ENCODE results near the gene USP33.
A peak's percentile ranks its signal among the peaks of the same experiment; 100 is the strongest.
"Not testable (repeated sequence)": the region's sequence is repeated elsewhere in the genome, so short reads cannot be mapped to it uniquely, and the experiment has no call there.

Gene USP33

GRCh38 chr1:77762072-77762476, 2.4 kb upstream of the USP33 start:
- no peak for DNase-seq (ENCODE audit: low spot score in 2 of 2)

GRCh38 chr1:77757603-77758002, 2.0 kb downstream of the USP33 start:
- no peak for DNase-seq (ENCODE audit: low spot score in 2 of 2)
- H3K4me3 ChIP-seq: peak overlapping the region; percentile 88
- no peaks in the 10 kb centered on the region for H3K9me3 ChIP-seq
- H3K4me1 ChIP-seq: peaks cover 15% of the 10 kb centered on the region
- in situ Hi-C loops (cut with MboI; ENCODE audit: low sequenced_read_pairs): no loop called here
- no peaks in the 10 kb centered on the region for H3K27me3 ChIP-seq (ENCODE audit: low read depth)
- no peaks in the 10 kb centered on the region for H3K36me3 ChIP-seq (replicated peaks)

More at GRCh38 chr1:77762072-77762476, 2.4 kb upstream of the USP33 start:
- H3K4me3 ChIP-seq: no peak overlapping the region
- H3K27me3 ChIP-seq (ENCODE audit: low read depth): no peaks in the 10 kb centered on the region
- in situ Hi-C loops (cut with MboI; ENCODE audit: low sequenced_read_pairs): no loop called here
- H3K36me3 ChIP-seq (replicated peaks): no peaks in the 10 kb centered on the region
- peaks cover 12% of the 10 kb centered on the region for H3K4me1 ChIP-seq
- no peaks in the 10 kb centered on the region for H3K9me3 ChIP-seq

- Histone ChIP-seq H3K27me3 (ENCODE audit: low read depth) (no peaks in the 10 kb centered on the region), H3K9me3 (no peaks in the 10 kb centered on the region), H3K36me3 (replicated peaks) (no peaks in the 10 kb centered on the region), H3K4me1 (peaks cover 15% of the 10 kb centered on the region), H3K4me3 (no peak overlapping the region)
- in situ Hi-C loops (cut with MboI; ENCODE audit: low sequenced_read_pairs): no loop called here
- no peak for DNase-seq (ENCODE audit: low spot score in 2 of 2)
These were observed 2.5 kb downstream of the USP33 start for GRCh38 chr1:77757066-77757584.

- in situ Hi-C loops (cut with MboI; ENCODE audit: low sequenced_read_pairs): no loop called here
- Histone ChIP-seq H3K36me3 (replicated peaks) (no peaks in the 10 kb centered on the region), H3K9me3 (no peaks in the 10 kb centered on the region), H3K27me3 (ENCODE audit: low read depth) (no peaks in the 10 kb centered on the region), H3K4me3 (no peak overlapping the region), H3K4me1 (peaks cover 15% of the 10 kb centered on the region)
- DNase-seq (ENCODE audit: low spot score in 2 of 2): no peak
These were observed 3.4 kb downstream of the USP33 start for GRCh38 chr1:77756052-77756754.

- in situ Hi-C loops (cut with MboI; ENCODE audit: low sequenced_read_pairs); H3K4me3 ChIP-seq; H3K9me3 ChIP-seq; H3K27me3 ChIP-seq (ENCODE audit: low read depth); H3K36me3 ChIP-seq (replicated peaks); DNase-seq (ENCODE audit: low spot score in 2 of 2); H3K4me1 ChIP-seq: not testable (repeated sequence)
These were observed 10.2 kb downstream of the USP33 start for GRCh38 chr1:77749489-77749888.

- H3K4me1 ChIP-seq: peaks cover 2% of the 10 kb centered on the region; the same call in 1 of the 2 replicates
- H3K27me3 ChIP-seq (ENCODE audit: low read depth): no peaks in the 10 kb centered on the region
- in situ Hi-C loops (cut with MboI; ENCODE audit: low sequenced_read_pairs): no loop called here
- H3K36me3 ChIP-seq (replicated peaks): no peaks in the 10 kb centered on the region; the same call in none of the 2 replicates
- H3K4me3 ChIP-seq: no peak overlapping the region
- H3K9me3 ChIP-seq: no peaks in the 10 kb centered on the region
- DNase-seq (ENCODE audit: low spot score in 2 of 2): no peak
These were observed 15.1 kb downstream of the USP33 start for GRCh38 chr1:77744576-77744975.

GRCh38 chr1:77742011-77742555, 17.6 kb downstream of the USP33 start:
- Histone ChIP-seq H3K27me3 (ENCODE audit: low read depth) (no peaks in the 10 kb centered on the region), H3K9me3 (no peaks in the 10 kb centered on the region), H3K4me3 (no peak overlapping the region), H3K36me3 (replicated peaks) (peaks cover 3% of the 10 kb centered on the region), H3K4me1 (no peaks in the 10 kb centered on the region)
- in situ Hi-C loops (cut with MboI; ENCODE audit: low sequenced_read_pairs): no loop called here
- DNase-seq (ENCODE audit: low spot score in 2 of 2): no peak

GRCh38 chr1:77741316-77741715, 18.3 kb downstream of the USP33 start:
- Histone ChIP-seq H3K36me3 (replicated peaks) (peaks cover 3% of the 10 kb centered on the region), H3K4me1 (no peaks in the 10 kb centered on the region), H3K27me3 (ENCODE audit: low read depth) (no peaks in the 10 kb centered on the region), H3K9me3 (no peaks in the 10 kb centered on the region), H3K4me3 (no peak overlapping the region)
- DNase-seq (ENCODE audit: low spot score in 2 of 2): no peak
- in situ Hi-C loops (cut with MboI; ENCODE audit: low sequenced_read_pairs): no loop called here

GRCh38 chr1:77739235-77739634, 20.4 kb downstream of the USP33 start:
- in situ Hi-C loops (cut with MboI; ENCODE audit: low sequenced_read_pairs): no loop called here
- no peaks in the 10 kb centered on the region for H3K27me3 ChIP-seq (ENCODE audit: low read depth)
- H3K9me3 ChIP-seq: no peaks in the 10 kb centered on the region
- DNase-seq (ENCODE audit: low spot score in 2 of 2): no peak
- H3K4me1 ChIP-seq: no peaks in the 10 kb centered on the region
- peaks cover 7% of the 10 kb centered on the region for H3K36me3 ChIP-seq (replicated peaks)
- no peak overlapping the region for H3K4me3 ChIP-seq

GRCh38 chr1:77732090-77732489, 27.6 kb downstream of the USP33 start:
- Histone ChIP-seq H3K27me3 (ENCODE audit: low read depth) (no peaks in the 10 kb centered on the region), H3K4me3 (no peak overlapping the region), H3K36me3 (replicated peaks) (peaks cover 20% of the 10 kb centered on the region), H3K9me3 (no peaks in the 10 kb centered on the region), H3K4me1 (no peaks in the 10 kb centered on the region)
- in situ Hi-C loops (cut with MboI; ENCODE audit: low sequenced_read_pairs): no loop called here
- no peak for DNase-seq (ENCODE audit: low spot score in 2 of 2)

- Histone ChIP-seq H3K27me3 (ENCODE audit: low read depth) (no peaks in the 10 kb centered on the region), H3K9me3 (no peaks in the 10 kb centered on the region), H3K4me1 (no peaks in the 10 kb centered on the region), H3K4me3 (no peak overlapping the region), H3K36me3 (replicated peaks) (peaks cover 53% of the 10 kb centered on the region)
- no peak for DNase-seq (ENCODE audit: low spot score in 2 of 2)
- in situ Hi-C loops (cut with MboI; ENCODE audit: low sequenced_read_pairs): no loop called here
These were observed 33.9 kb downstream of the USP33 start for GRCh38 chr1:77725706-77726105.

GRCh38 chr1:77718181-77718580, 41.5 kb downstream of the USP33 start:
- no peak for DNase-seq (ENCODE audit: low spot score in 2 of 2)
- Histone ChIP-seq H3K36me3 (replicated peaks) (peaks cover 46% of the 10 kb centered on the region), H3K27me3 (ENCODE audit: low read depth) (no peaks in the 10 kb centered on the region), H3K9me3 (no peaks in the 10 kb centered on the region), H3K4me1 (no peaks in the 10 kb centered on the region), H3K4me3 (no peak overlapping the region)
- in situ Hi-C loops (cut with MboI; ENCODE audit: low sequenced_read_pairs): no loop called here

GRCh38 chr1:77716065-77716464, 43.6 kb downstream of the USP33 start:
- Histone ChIP-seq H3K27me3 (ENCODE audit: low read depth) (no peaks in the 10 kb centered on the region), H3K9me3 (no peaks in the 10 kb centered on the region), H3K4me1 (no peaks in the 10 kb centered on the region), H3K4me3 (no peak overlapping the region), H3K36me3 (replicated peaks) (peaks cover 42% of the 10 kb centered on the region)
- in situ Hi-C loops (cut with MboI; ENCODE audit: low sequenced_read_pairs): no loop called here
- no peak for DNase-seq (ENCODE audit: low spot score in 2 of 2)

GRCh38 chr1:77709727-77710126, 49.9 kb downstream of the USP33 start:
- DNase-seq (ENCODE audit: low spot score in 2 of 2): no peak
- H3K36me3 ChIP-seq (replicated peaks): peaks cover 40% of the 10 kb centered on the region
- in situ Hi-C loops (cut with MboI; ENCODE audit: low sequenced_read_pairs): no loop called here
- H3K9me3 ChIP-seq: no peaks in the 10 kb centered on the region
- H3K4me1 ChIP-seq: no peaks in the 10 kb centered on the region; the same call in 1 of the 2 replicates
- no peak overlapping the region for H3K4me3 ChIP-seq
- H3K27me3 ChIP-seq (ENCODE audit: low read depth): no peaks in the 10 kb centered on the region
